ENCODE measurements around the gene CDC26. TPM values are rescaled to one million over a fixed set of nuclear protein-coding genes. Genes with fewer than 3 reads are reported as not detected.

The CDC26 gene
- polyA plus RNA-seq (2013, experiment 1 of 2): 45.8 TPM
- 44.4 TPM for polyA plus RNA-seq (2013, experiment 2 of 2)

- Histone ChIP-seq H3K4me1 (ENCODE audit: insufficient read depth, low read length) (0 out of 2 replicates have a peak, but pooled peaks cover 3% of the 10 kb centered on the region), H3K4me3 (ENCODE audit: low read length) (peak within 1 kb of the TSS; percentile 78), H3K27ac (ENCODE audit: low read depth, low read length) (peak within 1 kb of the TSS; percentile 69), H3K9ac (ENCODE audit: low read depth, low read length) (peak within 1 kb of the TSS; percentile 91), H3K9me3 (ENCODE audit: insufficient read depth, low read depth, low read length) (no peaks in the 10 kb centered on the region), H3K27me3 (ENCODE audit: insufficient read depth, low read length) (no peaks in the 10 kb centered on the region), H3K36me3 (ENCODE audit: insufficient read depth, low read length) (peaks cover 65% of the 10 kb centered on the region)
- WGBS: under 1% methylated on average over 61 of the region's 63 CpGs
Measured at GRCh38 chr9:113275157-113276131, at the start of gene CDC26, which contains the start of gene PRPF4. TSS of gene CDC26 (minus strand) at chr9:113275572. CDS start at chr9:113272507, 3,065 bp downstream. TSS of gene PRPF4 (plus strand) at chr9:113275658. CDS start at chr9:113275744, 86 bp downstream.

GRCh38 chr9:113322671-113323070, 47.3 kb upstream of the CDC26 start:
- Histone ChIP-seq H3K9ac (ENCODE audit: low read depth, low read length) (no peak overlapping the region), H3K4me1 (ENCODE audit: insufficient read depth, low read length) (no peaks in the 10 kb centered on the region), H3K36me3 (ENCODE audit: insufficient read depth, low read length) (no peaks in the 10 kb centered on the region), H3K27ac (ENCODE audit: low read depth, low read length) (no peak overlapping the region), H3K9me3 (ENCODE audit: insufficient read depth, low read depth, low read length) (no peaks in the 10 kb centered on the region), H3K27me3 (ENCODE audit: insufficient read depth, low read length) (no peaks in the 10 kb centered on the region), H3K4me3 (ENCODE audit: low read length) (no peak overlapping the region)
- WGBS: 81% methylated on average over 6 of the region's 6 CpGs

GRCh38 chr9:113320051-113320450, 44.7 kb upstream of the CDC26 start:
- H3K4me3 ChIP-seq (ENCODE audit: low read length): no peak overlapping the region
- H3K27ac ChIP-seq (ENCODE audit: low read depth, low read length): no peak overlapping the region
- 89% methylated on average over 3 of the region's 3 CpGs for WGBS
- H3K9me3 ChIP-seq (ENCODE audit: insufficient read depth, low read depth, low read length): no peaks in the 10 kb centered on the region
- no peaks in the 10 kb centered on the region for H3K4me1 ChIP-seq (ENCODE audit: insufficient read depth, low read length)
- no peaks in the 10 kb centered on the region for H3K27me3 ChIP-seq (ENCODE audit: insufficient read depth, low read length)
- H3K36me3 ChIP-seq (ENCODE audit: insufficient read depth, low read length): no peaks in the 10 kb centered on the region
- H3K9ac ChIP-seq (ENCODE audit: low read depth, low read length): no peak overlapping the region

- H3K27me3 ChIP-seq (ENCODE audit: insufficient read depth, low read length): no peaks in the 10 kb centered on the region
- H3K9ac ChIP-seq (ENCODE audit: low read depth, low read length): no peak overlapping the region
- H3K9me3 ChIP-seq (ENCODE audit: insufficient read depth, low read depth, low read length): no peaks in the 10 kb centered on the region
- H3K36me3 ChIP-seq (ENCODE audit: insufficient read depth, low read length): no peaks in the 10 kb centered on the region
- 82% methylated on average over 2 of the region's 2 CpGs for WGBS
- H3K4me1 ChIP-seq (ENCODE audit: insufficient read depth, low read length): no peaks in the 10 kb centered on the region
- no peak overlapping the region for H3K4me3 ChIP-seq (ENCODE audit: low read length)
- no peak overlapping the region for H3K27ac ChIP-seq (ENCODE audit: low read depth, low read length)
Measured at GRCh38 chr9:113319054-113319453, 43.7 kb upstream of the CDC26 start.

GRCh38 chr9:113317777-113318176, 42.4 kb upstream of the CDC26 start:
- WGBS: 68% methylated on average over 2 of the region's 2 CpGs

GRCh38 chr9:113316030-113316429, 40.7 kb upstream of the CDC26 start:
- Histone ChIP-seq H3K9ac (ENCODE audit: low read depth, low read length) (no peak overlapping the region), H3K27me3 (ENCODE audit: insufficient read depth, low read length) (no peaks in the 10 kb centered on the region), H3K4me1 (ENCODE audit: insufficient read depth, low read length) (no peaks in the 10 kb centered on the region), H3K4me3 (ENCODE audit: low read length) (no peak overlapping the region), H3K27ac (ENCODE audit: low read depth, low read length) (no peak overlapping the region), H3K36me3 (ENCODE audit: insufficient read depth, low read length) (no peaks in the 10 kb centered on the region), H3K9me3 (ENCODE audit: insufficient read depth, low read depth, low read length) (no peaks in the 10 kb centered on the region)
- 90% methylated on average over 4 of the region's 4 CpGs for WGBS

More at GRCh38 chr9:113317777-113318176, 42.4 kb upstream of the CDC26 start:
- no peaks in the 10 kb centered on the region for H3K9me3 ChIP-seq (ENCODE audit: insufficient read depth, low read depth, low read length)
- H3K4me3 ChIP-seq (ENCODE audit: low read length): no peak overlapping the region
- no peaks in the 10 kb centered on the region for H3K27me3 ChIP-seq (ENCODE audit: insufficient read depth, low read length)
- no peak overlapping the region for H3K9ac ChIP-seq (ENCODE audit: low read depth, low read length)
- no peaks in the 10 kb centered on the region for H3K36me3 ChIP-seq (ENCODE audit: insufficient read depth, low read length)
- H3K4me1 ChIP-seq (ENCODE audit: insufficient read depth, low read length): no peaks in the 10 kb centered on the region
- H3K27ac ChIP-seq (ENCODE audit: low read depth, low read length): no peak overlapping the region

- Histone ChIP-seq H3K36me3 (ENCODE audit: insufficient read depth, low read length) (no peaks in the 10 kb centered on the region), H3K4me1 (ENCODE audit: insufficient read depth, low read length) (no peaks in the 10 kb centered on the region), H3K27ac (ENCODE audit: low read depth, low read length) (no peak overlapping the region), H3K9ac (ENCODE audit: low read depth, low read length) (no peak overlapping the region), H3K9me3 (ENCODE audit: insufficient read depth, low read depth, low read length) (no peaks in the 10 kb centered on the region), H3K4me3 (ENCODE audit: low read length) (no peak overlapping the region), H3K27me3 (ENCODE audit: insufficient read depth, low read length) (no peaks in the 10 kb centered on the region)
Measured at GRCh38 chr9:113315231-113315630, 39.9 kb upstream of the CDC26 start.

- H3K27me3 ChIP-seq (ENCODE audit: insufficient read depth, low read length): no peaks in the 10 kb centered on the region
- no peak overlapping the region for H3K9ac ChIP-seq (ENCODE audit: low read depth, low read length)
- no peaks in the 10 kb centered on the region for H3K9me3 ChIP-seq (ENCODE audit: insufficient read depth, low read depth, low read length)
- no peaks in the 10 kb centered on the region for H3K4me1 ChIP-seq (ENCODE audit: insufficient read depth, low read length)
- no peaks in the 10 kb centered on the region for H3K36me3 ChIP-seq (ENCODE audit: insufficient read depth, low read length)
- no peak overlapping the region for H3K27ac ChIP-seq (ENCODE audit: low read depth, low read length)
- H3K4me3 ChIP-seq (ENCODE audit: low read length): no peak overlapping the region
- WGBS: 91% methylated on average over 5 of the region's 5 CpGs
Measured at GRCh38 chr9:113313261-113313660, 37.9 kb upstream of the CDC26 start.

- no peak overlapping the region for H3K9ac ChIP-seq (ENCODE audit: low read depth, low read length)
- no peaks in the 10 kb centered on the region for H3K27me3 ChIP-seq (ENCODE audit: insufficient read depth, low read length)
- 95% methylated on average over 2 of the region's 3 CpGs for WGBS
- no peak overlapping the region for H3K27ac ChIP-seq (ENCODE audit: low read depth, low read length)
- no peak overlapping the region for H3K4me3 ChIP-seq (ENCODE audit: low read length)
- H3K9me3 ChIP-seq (ENCODE audit: insufficient read depth, low read depth, low read length): no peaks in the 10 kb centered on the region
- no peaks in the 10 kb centered on the region for H3K4me1 ChIP-seq (ENCODE audit: insufficient read depth, low read length)
- H3K36me3 ChIP-seq (ENCODE audit: insufficient read depth, low read length): no peaks in the 10 kb centered on the region
Measured at GRCh38 chr9:113311961-113312360, 36.6 kb upstream of the CDC26 start.

- Histone ChIP-seq H3K36me3 (ENCODE audit: insufficient read depth, low read length) (no peaks in the 10 kb centered on the region), H3K27ac (ENCODE audit: low read depth, low read length) (no peak overlapping the region), H3K9me3 (ENCODE audit: insufficient read depth, low read depth, low read length) (no peaks in the 10 kb centered on the region), H3K4me1 (ENCODE audit: insufficient read depth, low read length) (no peaks in the 10 kb centered on the region), H3K27me3 (ENCODE audit: insufficient read depth, low read length) (no peaks in the 10 kb centered on the region), H3K9ac (ENCODE audit: low read depth, low read length) (no peak overlapping the region), H3K4me3 (ENCODE audit: low read length) (no peak overlapping the region)
- 97% methylated on average over 3 of the region's 3 CpGs for WGBS
Measured at GRCh38 chr9:113310538-113310937, 35.2 kb upstream of the CDC26 start.

- Histone ChIP-seq H3K4me3 (ENCODE audit: low read length) (no peak overlapping the region), H3K27ac (ENCODE audit: low read depth, low read length) (no peak overlapping the region), H3K36me3 (ENCODE audit: insufficient read depth, low read length) (no peaks in the 10 kb centered on the region), H3K9me3 (ENCODE audit: insufficient read depth, low read depth, low read length) (no peaks in the 10 kb centered on the region), H3K27me3 (ENCODE audit: insufficient read depth, low read length) (no peaks in the 10 kb centered on the region), H3K9ac (ENCODE audit: low read depth, low read length) (no peak overlapping the region), H3K4me1 (ENCODE audit: insufficient read depth, low read length) (no peaks in the 10 kb centered on the region)
- 25% methylated on average over 1 of the region's 2 CpGs for WGBS
Measured at GRCh38 chr9:113309204-113309813, 33.9 kb upstream of the CDC26 start.

Measured in HUES64 (cell line).